GM21360 (cell line): ENCODE measurements around the gene GXYLT2.

Experiments
- ATAC-seq: cut with Tn5 transposase; IDR thresholded peaks from one replicate; pipeline ENCODE4 v1.9.1; 2021; ENCODE audit warnings: mild to moderate bottlenecking, moderate library complexity; ENCODE audit not compliant: unreplicated experiment

GXYLT2 gene

DNA sequence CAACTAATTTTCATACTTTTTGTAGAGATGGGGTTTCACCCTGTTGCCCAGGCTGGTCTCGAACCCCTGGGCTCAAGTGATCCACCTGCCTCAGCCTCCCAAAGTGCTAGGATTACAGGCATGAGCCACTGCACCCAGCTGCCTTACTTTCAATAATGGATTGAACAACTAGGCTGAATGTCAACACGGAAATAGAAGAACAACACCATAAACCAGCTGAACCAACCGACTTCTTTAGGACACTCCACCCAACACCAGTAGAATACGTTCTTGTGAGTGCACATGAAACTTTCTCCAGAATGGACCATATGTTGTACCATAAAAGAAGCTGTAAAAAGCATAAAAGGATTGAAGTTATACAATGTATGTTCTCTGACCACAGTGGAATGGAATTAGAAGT is 42.9 kb downstream of the GXYLT2 start:
- no peak for ATAC-seq

GRCh38 chr3:72932416-72932815 is 44.6 kb downstream of the GXYLT2 start:
- ATAC-seq, result no peak

- peak; percentile 87 for ATAC-seq
These were observed 50.8 kb downstream of the GXYLT2 start for GRCh38 chr3:72938471-72939265.

- no peak for ATAC-seq
These were observed 53.4 kb downstream of the GXYLT2 start for GRCh38 chr3:72941245-72941644.

- no peak for ATAC-seq
These were observed 54.6 kb downstream of the GXYLT2 start for GRCh38 chr3:72942427-72942826.

DNA sequence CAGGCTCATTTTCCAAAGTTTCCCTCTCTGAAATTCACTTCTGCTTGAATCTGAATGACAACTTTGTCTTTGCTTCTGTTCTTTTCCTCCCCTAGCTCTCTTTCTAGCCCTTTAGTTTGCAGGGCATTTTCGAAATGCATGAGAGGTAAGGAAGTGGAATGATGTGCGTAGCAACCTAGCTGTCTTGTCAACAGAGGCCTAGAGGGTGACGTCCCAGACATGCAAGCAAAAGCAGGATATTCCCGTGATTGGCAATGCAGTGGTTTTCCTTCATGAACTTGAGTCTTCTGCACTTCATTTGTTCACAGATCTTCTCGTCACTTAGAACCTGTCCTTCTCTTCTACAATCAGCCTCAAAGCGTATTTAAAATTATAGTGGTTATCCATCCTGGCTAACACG is 56.9 kb downstream of the GXYLT2 start:
- ATAC-seq, result no peak

DNA sequence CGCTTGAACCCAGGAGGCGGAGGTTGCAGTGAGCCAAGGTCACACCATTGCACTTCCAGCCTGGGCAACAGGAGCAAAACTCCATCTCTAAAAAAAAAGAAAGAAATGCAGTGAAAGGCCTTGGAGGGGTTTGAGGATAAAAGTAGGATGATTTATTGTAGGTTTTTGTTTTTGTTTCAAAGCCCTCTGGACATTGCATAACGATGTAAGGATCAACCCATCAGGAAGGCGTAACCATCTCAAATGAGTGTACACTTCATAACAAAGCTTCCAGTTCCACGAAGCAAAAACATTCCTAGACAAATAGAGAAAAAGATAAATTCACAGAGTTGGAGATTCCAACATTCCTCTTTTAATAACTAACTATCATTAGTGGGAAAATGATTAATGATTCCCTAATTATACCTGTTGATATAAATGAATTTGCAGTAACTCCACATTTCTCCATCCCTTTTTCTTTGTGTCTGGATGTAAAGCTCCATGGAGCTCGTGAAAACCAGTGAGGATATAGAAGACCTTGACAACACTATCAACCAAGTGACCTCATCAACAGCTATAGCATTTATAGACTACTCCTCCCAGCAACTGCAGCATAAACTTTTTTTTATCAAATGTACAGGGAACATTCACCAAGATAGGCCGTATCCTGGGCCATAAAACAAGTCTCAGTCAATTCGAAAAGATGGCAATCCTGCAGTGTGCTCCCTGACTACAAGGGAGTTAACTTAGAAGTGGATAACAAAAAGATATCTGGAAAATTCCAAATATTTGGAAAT is 60.1 kb downstream of the GXYLT2 start:
- no peak for ATAC-seq

DNA sequence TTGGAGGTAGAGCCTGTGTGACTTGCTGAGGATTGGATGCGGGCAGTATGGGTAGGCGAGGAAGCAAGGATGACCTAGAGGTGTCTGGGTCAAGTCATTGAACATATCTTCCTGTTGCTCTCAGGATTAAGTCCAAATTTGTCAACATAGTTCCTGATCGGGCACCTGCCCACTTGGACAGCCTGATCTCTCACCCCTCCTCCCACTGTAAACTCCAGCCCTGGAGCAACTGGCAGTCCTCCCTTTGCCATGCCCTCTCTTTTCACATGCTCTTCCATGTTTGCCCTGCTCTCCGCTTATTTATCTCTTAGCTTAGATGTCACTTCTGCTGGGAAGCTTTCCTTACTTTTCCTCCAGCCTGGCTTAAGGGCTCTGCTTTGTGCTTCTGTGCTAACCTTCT is 61.2 kb downstream of the GXYLT2 start:
- ATAC-seq, result no peak

- peak; percentile 75 for ATAC-seq
These were observed 62.5 kb downstream of the GXYLT2 start for GRCh38 chr3:72950372-72950771.

DNA sequence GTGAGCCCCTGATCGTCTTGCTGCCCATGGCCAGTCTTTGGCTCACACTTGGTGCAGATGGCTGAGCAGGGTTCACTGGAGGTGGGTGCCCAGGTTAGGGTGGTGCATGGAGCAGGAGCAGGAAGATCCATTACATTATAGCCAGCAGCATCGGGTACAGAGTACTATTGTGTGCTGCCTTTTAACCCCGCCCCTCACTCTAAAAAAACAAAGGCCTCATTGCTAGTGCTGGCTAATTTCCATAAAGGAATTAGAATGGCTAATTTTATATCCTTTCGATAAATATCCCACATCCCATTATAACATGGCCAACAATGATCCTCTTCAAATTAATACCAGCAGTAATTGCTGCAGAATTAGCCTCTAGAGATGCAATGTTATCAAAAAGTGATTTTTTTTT is 63.0 kb downstream of the GXYLT2 start:
- ATAC-seq, result no peak

DNA sequence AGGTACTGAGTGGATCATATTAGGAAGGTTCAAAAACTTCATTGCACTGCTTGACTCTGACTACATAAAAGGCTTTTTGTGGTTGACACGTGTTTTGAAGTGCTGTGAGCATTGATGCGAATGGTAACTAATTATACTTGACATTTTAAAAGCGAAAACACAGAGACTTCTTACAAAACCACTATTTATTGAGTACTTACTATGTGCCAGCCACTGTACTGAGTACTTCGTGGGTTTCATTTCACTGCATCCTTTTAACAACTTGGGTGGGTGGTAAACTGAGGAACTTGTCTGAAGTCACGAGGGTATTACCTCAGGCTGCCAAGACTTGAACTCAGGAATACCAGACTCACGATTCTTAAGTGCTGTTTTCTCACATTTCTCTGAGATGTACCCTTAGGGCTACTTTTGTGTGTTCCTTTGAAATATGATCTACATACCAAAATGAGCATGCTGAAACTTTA is 63.4 kb downstream of the GXYLT2 start:
- ATAC-seq, result peak; percentile 39

DNA sequence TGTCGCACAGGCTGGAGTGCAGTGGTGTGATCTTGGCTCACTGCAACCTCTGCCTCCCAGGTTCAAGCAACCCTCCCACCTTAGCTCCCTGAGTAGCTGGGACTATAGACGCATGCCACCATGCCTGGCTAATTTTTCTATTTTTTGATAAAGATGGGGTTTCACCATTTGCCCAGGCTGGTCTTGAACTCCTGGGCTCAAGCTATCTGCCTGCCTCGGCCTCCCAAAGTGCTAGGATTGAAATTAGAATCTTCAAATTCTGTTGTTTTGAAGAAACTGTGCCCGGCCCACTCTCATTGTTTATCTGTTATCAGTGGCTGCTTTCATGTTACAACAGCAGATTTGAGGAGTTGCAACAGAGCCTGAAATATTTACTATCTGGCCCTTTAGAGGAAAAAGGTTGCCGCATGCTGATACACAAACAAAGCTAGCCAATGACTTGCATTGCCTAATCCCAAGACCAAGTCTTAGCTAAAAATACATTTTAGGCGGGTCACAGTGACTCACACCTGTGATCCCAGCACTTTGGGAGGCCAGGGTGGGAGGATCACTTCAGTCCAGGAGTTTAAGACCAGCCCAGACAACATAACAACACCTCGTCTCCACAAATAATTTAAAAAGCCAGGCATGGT is 65.6 kb downstream of the GXYLT2 start:
- ATAC-seq, result no peak

DNA sequence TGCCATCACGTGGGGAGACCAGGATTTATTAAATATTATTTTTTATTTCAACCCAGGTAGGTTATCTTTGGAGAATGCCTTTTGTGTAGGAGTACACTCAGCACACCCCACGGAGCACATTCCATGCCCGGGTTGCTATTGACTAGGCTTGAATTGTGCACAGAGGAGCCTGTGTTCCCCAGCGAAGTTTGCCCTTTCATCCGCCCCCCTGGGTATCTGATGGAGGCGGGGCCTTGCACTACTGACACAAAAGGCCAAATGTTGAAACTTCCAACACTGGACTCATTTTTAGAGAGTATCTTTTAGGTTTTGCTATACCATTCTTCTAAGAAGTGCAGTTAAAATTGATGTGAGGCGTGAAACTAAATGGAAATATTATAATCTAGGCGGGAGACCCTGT is 69.5 kb downstream of the GXYLT2 start:
- ATAC-seq, result no peak

DNA sequence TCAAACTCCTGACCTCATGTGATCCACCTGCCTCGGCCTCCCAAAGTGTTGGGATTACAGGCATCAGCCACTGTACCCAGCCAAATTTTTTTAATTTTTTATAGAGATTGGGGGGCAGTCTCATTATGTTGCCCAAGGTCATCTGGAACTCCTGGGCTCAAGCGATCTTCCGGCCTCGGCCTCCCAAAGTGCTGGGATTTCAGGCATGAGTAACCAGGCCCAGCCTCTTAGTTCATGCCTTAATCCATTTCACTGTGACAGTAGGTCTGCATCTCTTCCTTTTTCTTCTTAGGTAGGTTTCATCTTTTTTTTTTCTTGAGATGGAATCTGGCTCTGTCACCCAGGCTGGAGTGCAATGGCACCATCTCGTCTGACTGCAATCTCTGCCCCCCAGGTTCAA is 71.5 kb downstream of the GXYLT2 start:
- no peak for ATAC-seq

- ATAC-seq, result no peak
These were observed 73.1 kb downstream of the GXYLT2 start for GRCh38 chr3:72960812-72961518.

DNA sequence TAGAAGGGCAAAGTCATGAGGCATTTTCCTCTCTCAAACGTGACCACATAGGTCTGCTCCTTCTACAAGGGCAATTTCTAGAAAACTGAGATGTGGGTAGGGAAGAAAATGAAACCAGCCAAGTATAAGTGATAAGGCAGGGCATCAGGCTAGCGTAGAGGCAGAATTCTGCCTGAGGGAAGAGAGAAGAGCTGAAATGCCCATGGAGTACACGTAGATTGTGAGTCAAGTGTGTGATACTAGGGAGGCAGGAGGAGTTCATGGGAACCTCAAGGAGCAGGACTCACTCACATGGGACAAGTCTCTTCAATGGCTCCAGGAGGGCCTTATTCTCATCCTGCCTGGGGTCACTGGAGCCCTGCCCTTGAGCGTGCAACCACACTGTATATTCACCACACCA is 73.9 kb downstream of the GXYLT2 start:
- no peak for ATAC-seq

- no peak for ATAC-seq
These were observed 74.5 kb downstream of the GXYLT2 start for GRCh38 chr3:72962317-72962716.

- no peak for ATAC-seq
These were observed 76.8 kb downstream of the GXYLT2 start for GRCh38 chr3:72964633-72965032.

DNA sequence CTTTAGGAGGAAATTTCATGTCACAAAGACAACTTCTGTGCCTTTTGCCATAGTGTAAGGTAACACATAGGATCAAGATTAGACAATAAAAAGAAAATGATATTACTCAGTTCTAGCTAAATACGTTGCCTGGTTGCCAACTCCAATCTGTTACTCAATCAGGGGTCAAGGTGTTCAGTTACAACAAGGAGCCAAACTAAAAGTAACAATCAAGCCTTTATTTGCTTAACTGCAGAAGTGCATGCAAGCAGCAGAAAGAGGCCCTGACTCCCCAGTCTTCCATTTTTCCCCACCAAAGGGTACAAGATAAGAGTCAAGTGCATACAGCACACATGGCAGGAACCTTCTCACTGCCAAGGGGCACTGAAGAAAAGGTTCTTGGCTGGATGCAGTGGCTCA is 80.4 kb downstream of the GXYLT2 start:
- no peak for ATAC-seq

DNA sequence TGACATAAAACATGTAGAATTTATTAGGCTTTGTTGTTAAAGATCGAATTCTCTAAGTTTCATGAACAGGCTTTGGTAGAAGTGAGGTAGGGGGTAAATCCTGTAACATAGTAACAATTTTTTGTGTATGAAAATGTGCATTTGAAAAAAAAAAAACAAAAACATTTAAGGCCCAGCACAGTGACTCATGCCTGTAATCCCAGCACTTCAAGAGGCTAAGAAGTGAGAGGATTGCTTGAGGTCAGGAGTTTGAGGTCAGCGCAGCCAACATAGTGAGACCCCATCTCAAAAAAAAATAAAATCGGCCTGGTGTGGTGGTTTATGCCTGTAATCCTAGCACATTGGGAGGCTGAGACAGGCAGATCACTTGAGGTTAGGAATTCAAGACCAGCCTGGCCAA is 81.9 kb downstream of the GXYLT2 start:
- no peak for ATAC-seq

DNA sequence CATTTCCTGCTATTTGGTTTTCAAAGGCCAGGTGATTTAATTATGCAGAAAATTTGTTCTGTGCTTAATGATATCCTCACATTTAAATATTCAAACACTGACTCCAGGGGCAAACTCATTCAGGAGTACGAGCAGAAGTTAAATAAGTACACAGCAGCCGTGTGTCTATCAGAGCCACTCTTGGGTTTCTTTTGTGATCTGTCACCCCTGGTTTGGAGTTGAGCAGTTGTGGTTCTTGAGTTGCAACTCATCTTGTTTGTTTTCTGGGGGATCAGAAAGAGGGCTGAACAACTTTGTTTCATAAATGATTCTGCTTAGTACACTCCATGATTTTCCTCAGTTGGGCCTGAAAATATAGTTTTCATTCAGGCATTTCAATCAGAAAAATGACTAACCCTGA is 83.1 kb downstream of the GXYLT2 start:
- no peak for ATAC-seq
